ENCODE results near the gene ERBB4.
"Not testable (repeated sequence)": the region's sequence is repeated elsewhere in the genome, so short reads cannot be mapped to it uniquely, and the experiment has no call there.

Gene ERBB4

DNA sequence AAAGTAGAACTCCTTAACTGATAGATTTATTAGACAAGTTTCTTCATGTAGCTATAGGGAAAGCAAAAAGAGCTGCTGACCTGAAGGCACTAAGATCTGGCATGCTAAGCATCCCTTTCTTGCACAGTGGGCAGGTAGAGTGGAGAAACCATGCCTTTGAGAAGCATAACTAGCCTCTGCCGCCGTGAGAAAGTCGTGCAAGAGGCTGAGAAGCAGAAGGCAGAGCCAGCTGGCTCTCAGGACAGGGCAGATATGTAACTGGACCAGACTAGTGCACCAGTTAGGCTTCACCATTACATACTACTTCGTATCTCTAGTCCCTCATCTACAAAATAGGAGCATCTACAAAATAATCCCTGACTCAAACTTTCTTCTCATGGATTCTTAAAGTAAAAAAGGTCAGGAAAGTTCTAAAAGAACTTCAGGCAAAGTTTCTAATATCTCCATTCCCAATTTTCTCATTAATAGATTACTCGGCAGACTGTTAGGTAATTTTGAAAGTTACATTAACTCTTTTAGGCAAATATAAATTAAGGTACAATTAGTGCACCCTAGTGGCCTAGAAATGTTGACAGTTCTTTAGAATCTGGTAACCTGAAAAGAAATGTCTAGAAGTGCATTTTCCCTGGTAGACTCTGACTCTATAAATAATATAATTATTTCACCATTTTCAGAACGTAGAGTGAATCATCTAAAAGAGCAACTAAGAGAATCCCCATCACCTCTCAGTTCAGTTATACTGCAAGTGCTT is 10.3 kb downstream of the ERBB4 start:
- DNase-seq = no peak

DNA sequence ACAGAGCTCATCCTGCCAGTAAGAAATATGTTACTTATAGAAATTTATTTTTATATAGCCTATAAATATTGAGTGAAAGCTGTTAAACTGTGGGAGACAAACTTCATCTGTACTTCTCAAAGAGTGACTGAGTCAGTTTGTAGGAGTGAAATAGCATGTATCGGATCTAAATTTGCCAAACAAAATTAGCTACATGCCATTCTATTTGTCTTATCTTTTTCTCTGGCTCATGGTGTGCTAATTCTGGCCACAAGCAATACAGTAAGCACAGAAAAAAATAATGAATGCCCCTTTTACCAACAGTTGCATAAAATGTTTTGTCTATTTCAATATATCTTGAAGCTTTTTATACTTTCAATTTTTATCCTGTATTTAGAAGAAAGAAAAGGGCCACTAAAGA is 12.5 kb downstream of the ERBB4 start:
- DNase-seq = no peak

DNA sequence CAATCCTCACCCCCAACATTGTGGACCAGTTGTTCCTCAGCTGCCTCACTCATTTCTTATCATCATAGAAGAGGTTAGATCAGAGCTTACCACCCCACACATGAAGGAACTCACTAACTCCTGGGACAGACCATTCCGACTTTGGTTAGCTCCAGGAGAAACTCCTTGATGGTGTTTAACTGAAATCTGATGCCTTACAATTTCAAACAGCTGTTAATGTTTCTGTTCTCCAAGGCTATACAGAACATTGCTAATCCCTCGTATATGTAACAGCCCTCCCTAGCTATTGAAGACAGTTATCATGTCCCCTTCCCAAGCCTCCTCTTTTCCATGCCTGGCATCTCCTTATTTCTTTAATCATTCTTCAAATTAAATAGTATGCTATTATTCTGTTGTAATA is 14.8 kb downstream of the ERBB4 start:
- no peak for DNase-seq

DNA sequence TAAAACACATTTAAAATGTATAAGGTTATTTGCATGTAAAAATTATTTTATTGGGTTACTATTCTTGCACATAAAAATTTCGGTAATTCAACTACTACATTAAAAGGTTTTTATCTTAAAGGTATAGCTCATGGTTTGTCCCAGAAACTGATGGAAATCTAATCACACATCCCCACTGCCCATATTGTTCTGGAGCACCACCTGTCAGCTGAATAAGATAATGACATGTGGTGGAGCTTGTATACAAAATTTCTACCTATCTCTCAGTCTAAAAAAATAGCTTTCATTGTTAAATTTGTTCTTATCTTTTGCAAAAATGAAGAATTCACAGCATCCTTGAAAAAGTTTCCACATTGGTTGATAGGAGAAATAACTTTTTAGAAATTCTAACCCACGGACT is 18.3 kb downstream of the ERBB4 start:
- no peak for DNase-seq

DNA sequence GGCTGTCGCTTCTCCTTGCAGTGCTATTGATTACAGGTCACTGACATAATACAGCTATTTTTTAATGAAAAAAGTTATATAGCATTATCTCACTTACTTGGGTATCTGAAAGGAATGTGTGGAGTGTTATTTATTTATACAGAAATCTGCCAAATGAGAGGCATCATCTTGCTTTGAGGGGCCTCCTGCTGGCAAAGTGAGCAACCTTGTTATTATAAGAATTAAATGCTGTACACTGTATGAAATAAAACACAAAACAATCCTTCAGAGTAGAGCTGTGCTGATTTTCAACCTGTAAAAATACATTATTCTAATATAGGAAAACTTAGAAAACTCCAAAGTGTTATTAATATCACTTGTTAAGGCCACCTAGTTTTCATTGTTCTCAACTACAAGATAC is 20.9 kb downstream of the ERBB4 start:
- no peak for DNase-seq

DNA sequence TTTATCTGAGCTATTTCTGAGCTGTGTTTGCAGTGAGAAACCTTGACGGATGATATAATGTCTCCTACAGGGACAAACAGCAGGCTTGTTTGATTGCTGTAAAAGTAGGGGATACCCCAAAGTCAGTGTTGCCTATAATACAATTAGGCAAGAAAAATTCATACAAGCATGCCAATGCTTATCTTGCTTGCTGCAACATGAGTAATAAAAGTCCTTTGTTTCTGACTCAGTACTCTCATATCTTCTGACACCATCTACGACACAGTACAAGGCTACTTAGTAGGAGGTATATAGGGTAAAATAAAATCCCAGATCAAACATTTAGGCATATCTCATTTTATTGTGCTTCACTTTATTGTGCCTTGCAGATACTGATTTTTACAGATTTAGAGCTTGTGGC is 33.0 kb downstream of the ERBB4 start:
- no peak for DNase-seq

DNA sequence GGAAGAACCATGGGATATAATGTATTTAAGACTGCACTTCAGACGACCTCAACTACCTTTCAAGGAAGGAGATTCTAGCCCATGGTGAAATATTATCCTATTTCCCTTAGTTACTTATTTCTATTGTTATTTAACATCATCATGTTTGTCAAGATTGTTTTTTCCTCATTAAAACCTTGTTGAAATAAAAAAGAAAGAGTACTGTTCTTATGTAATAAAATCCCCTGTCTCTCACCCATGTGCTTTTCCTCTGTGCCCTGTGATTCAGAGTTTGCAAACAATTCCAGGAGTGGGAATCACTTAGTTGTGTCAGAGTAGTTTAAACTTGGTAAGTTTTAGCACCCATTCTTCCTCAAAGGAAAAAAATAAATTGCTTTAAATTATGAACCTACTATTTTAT is 43.6 kb downstream of the ERBB4 start:
- DNase-seq = no peak

DNA sequence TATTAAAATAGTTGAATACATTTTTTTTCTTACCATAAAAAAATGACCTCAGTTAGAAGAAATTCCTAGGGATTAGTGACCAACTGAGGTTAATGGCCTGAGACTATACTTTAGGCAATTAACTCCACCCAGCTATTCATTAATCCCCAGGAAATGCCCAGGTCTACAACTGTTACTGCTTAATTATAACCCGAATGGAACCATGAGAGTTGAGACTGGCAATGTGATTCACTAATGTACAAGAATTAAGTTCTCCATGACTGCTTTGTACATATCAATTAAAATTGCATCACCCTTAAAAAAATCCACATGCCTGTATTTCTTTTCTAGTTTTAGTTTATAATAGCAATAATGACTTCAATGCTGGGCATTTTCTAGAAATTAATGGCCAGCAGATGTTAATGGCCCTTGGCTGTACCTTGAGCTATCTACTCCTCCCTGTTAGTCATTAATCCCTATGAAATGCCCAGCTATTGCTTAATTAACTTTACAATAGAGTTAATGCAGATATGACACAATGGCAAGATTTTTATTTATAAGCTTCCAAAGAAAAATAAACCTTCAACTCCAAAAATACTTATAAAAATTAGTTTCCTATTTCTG is 44.1 kb downstream of the ERBB4 start:
- no peak for DNase-seq

DNA sequence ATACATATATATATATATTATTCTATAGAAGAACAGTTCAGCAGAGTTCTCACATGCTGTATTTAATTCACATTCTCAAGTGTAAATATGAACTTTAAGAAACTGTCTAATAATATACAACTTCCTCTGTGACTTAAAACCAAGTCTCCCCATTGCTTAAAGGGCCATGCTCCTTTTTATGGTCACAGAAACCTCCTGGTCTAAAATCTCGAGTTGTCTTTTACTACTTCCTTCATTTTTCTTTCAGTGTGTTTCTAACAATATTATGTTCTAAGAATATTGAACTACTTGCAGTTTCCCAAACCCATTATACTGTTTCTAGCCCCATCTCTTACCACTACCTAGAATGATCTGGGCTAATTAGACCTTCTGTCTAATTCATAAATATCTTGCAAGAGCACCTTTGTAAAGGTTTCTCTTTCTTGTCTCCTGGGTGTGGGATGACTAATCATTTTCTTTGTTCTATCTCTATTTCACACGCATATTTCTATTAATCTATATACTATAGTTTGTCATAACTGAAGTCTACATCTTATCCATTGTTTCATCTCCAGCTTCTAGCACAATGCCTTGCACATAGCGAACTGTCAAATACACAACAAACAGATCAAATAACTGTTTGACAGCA is 48.8 kb downstream of the ERBB4 start:
- DNase-seq = no peak

DNA sequence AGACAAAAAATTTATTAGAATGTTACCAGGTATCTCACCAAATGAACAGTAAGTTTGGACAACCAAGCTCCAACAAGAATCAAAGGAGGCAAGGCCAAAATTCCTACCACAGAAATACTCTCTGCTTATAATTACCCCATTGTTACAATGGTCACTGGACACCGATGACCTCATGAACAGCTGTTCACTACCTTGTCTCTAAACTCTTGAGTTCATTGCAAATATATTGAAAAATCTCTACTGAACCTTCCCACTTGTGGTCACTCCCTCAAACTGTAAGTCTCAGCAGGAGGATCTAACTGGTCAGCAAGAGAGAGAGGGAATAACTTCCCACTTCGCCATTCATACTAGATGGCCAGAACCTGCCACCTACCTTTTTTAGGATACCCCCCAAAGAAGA is 50.0 kb downstream of the ERBB4 start:
- no peak for DNase-seq

DNA sequence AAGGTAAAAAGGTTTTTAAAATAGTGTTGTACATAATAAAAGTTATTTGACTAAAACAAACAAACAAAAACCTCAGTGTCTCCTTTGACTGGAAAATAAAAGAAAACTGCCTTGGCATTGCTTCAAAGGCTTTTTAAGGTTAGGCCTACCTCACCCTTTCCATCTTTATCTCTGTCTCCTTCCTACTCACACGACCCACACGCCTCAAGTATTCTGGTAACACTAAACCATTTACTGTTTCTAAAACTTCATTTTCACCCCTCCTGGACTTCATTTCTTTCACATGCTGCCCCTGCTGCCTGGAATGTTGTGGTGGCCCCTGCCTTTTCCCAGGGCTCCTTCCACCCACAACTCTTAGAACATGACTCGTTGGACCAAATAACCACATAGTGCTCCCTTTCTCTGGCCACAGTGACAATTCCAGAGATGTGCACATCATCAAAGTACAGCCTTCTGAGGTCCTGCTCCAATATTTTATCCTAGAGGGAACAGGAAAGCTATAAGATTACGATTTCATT is 54.0 kb downstream of the ERBB4 start:
- DNase-seq = no peak

DNA sequence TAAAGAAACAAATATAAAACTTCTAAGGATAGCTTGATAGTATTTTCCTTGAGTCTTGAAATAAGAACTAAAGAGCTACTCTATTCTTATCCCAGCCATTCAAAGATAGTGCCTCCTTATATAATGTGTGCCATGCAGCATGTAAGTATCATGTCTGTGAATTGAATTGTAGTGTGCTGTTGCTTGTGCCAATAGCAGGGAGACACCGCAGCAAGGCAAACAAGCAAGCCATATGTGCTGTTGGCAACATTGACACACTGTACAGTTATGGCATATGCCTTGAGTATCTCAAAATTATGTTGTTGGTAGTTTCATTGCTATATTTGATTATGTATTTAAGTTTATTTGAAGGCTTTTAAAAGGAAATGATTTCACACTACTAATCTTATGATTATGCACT is 58.2 kb downstream of the ERBB4 start:
- DNase-seq = no peak

DNA sequence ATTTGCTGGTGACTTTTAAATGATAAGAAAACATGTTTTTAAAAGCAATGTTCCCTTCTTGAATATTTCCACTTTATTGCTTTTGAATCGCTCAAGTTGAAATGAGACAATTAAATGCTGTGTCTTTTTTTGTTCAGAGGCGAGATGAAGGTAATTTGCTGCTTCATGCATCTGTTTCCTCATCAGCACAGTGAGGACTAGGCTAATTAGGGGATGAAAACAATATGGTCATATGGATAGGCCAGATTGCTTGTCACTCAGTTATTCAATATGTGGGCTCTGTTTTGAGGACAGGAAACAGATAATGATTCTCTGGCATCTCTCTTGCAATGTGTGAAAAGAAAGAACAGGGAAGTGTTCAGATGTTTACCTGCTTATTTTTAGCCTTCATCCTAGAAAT is 61.0 kb downstream of the ERBB4 start:
- no peak for DNase-seq

DNA sequence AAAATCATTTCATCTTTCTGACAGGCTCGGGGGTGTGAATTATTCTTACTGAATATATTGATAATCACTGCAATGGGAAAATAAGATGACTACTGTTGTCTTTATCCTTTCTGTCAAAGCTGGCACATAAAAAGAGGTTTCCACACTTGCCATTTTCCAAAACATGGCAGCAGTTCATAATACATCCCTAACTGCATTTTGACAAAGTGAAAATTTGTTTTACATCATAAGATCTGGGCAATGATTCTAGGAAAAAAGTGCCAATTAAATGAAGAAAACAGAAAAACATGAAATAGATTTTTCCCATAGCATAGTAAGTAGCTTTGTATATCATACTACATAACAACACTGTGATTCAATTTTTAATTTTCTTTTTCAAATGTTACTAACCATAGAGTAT is 65.4 kb downstream of the ERBB4 start:
- DNase-seq = no peak

DNA sequence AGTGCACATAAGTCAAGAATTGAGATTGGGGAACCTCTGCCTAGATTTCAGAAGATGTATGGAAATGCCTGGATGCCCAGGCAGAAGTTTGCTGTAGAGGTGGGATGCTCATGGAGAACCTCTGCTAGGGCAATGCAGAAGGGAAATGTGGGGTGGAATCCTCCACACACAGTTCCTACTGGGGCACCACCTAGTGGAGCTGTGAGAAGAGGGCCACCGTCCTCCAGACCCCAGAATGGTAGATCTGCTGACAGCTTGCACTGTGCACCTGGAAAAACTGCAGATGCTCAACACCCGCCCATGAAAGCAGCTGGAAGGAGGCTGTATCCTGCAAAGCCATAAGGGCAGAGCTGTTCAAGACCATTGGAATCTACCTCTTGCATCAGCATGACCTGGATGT is 71.1 kb downstream of the ERBB4 start:
- DNase-seq = not testable (repeated sequence)

DNA sequence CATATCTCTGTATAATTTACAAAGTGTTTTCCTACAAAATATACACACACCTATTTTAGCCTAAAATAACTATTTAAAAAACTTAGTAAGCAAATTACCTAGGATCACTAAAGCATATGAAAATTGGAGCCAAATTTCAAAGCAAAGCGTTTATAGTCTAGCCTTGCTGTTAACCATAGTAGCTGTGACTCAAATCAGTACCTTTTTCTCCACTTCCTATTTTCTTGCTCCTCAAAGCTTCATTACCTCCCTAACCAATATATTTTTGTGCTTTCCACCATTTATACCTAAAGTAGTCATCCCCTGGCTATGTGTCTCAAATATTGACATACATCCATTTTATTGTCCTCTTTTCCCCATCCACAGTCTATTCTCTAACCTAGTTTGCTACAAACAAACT is 73.1 kb downstream of the ERBB4 start:
- DNase-seq = no peak

DNA sequence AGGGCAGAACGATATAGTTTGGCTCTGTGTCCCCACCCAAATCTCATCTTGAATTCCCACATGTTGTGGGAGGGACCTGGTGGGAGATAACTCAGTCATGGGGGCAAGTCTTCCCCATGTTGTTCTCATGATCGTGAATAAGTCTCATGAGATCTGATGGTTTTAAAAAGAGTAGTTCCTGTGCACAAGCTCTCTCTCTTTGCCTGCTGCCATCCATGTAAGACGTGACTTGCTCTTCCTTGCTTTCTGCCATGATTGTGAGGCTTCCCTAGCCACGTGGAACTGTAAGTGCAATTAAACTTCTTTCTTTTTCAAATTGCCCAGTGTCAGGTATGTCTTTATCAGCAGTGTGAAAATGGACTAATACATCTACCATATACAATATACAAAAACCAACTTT is 76.9 kb downstream of the ERBB4 start:
- not testable (repeated sequence) for DNase-seq

DNA sequence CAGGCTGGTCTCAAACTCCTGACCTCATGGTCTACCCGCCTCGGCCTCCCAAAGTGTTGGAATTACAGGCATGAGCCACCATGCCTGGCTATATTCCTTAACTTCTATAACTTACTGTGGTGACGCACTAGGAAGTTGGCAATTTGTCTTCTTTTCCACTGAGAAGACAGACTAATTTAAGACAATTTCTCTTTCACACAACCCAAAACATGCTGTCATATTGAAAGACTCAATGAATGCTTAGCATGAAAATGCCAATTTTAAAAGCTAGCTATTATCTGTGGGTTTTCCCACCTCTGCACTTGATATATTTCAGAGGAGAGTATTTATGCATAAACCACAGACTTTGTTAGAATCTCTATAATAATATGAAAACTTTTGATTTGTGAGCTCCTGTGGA is 84.5 kb downstream of the ERBB4 start:
- DNase-seq = no peak

DNA sequence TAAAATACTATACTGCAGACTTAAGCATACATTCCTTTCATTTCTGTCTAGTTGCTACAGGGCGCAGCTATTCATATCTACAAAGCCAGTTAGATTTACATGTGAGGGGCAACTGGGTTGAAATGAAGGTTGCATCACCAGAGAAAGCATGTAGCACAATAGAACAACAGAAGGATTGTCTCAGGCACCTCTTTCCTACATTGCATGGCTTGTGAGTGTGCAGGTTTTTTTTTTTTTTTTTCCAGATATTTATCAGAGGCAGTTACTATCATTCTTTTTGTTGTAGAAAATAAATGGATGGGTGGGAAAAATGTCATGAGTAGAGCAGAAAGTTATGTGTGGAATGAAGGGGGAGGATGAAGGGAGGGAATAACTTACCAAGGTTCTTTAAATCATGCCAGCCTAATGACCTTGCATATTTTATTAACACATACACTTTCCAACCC is 86.8 kb downstream of the ERBB4 start:
- no peak for DNase-seq

DNA sequence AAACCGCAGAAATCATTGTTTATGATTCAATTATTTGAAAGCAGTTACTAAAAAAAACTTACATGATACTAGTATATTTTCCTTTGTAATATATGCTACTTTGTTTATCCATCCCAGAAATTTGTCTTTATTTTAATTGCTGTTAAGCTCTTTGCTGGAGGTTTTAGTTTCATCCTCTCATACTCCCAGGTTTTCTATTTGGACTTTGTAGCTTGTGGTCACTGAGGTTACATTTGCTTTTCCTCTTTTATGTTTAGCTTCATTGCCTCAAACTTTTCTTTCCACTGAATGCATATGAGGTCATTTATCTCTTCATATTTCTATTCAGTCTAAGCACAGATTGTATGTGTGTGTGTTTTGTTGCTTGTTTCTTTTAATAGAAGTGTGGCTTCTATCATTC is 89.9 kb downstream of the ERBB4 start:
- no peak for DNase-seq

DNA sequence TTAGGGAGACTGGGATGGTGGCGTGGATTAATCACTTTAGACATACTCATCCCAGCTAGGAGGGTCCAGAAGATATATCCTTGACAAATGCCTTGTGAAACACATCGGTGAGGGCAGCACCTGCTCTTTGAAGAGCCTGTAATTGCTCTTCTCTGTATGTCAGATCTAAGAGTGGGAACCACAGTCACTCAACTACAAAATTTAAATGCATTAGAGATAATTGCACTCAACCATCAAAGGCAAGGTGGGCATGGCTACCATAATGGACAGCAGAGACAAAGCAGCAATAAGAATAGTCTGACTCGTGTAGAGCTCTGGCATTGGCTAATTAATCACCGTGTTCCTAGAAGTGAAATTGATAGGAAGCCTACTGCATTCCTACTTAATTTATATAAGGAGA is 96.8 kb downstream of the ERBB4 start:
- DNase-seq = no peak

DNA sequence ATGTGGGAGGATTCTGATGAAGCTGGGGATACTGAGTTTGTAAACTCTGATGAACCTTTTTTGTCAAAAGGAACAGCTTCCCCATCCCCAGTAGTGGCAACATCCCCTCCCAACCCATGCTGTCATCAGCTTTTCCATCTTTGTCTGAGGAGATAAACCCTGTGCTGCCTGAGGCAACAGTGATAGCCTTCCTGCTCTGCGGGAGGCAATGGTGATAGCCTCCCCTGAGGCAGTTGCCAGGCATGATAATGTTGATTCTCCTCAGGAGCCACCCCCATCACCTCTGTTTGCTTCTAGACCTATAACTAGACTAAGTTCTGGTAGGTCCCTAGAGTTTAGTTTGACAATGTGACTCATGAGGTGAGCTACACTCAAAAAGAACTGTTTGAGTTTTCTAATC is 97.5 kb downstream of the ERBB4 start:
- DNase-seq = no peak

DNA sequence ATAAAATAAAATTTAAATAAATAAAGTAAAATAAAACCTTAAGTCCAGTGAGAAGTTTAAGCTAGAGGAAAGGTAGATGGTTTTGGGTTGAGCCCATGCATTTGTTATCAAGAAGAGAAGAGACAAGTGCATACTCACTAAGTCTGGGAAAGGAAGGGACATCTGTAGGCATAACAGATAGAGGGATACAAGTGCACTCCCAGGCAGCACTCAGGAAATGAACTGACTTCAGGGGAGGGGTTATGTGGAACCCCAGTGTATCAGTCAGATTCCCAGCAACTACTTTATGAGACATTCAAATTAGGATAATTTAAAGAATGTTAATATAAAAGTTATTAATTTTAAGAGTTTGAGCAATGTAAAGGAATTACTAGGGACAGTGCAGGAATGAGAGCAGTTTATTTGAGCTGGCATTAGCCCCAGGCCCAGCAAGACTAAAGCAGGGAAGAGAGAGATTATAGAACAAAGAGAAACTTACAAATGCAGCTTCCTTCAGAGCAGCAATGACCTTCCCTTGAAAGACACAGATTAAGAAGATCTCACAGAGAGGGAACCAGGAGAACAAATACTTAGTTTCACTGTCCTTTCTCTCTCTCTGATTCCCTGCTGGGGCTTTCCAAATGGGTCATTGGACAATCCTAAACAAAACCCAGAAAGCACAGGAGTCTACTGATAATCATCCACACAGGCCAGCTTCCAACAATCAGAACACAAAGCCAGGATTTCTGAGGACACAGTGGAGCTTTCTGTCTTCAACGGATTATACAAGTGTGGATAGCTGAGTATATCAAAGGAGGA is 109.7 kb downstream of the ERBB4 start:
- no peak for DNase-seq
